ENCODE measurements around the gene KIF2A.
A peak's percentile ranks its signal among the peaks of the same experiment; 100 is the strongest.

Gene KIF2A

DNA sequence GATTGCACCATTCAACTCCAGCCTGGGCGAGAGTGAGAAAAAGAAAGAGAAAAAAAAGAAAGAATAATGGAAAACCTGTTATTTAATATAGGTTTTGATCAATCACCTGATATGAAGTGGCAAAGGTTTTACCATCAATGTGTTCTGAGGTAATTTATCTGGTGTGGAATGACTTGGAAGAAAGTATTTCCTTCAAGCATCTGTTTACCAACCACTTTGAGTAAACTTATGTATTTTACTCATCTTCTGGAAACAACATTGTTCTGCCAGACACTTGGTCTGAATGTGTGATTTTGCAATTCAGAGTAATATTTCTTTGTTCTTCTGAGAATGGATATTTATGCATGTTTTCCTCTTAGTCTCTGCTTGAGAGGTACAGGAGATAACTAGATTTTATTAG lies 24.3 kb downstream of the KIF2A start:
- DNase-seq = no peak

DNA sequence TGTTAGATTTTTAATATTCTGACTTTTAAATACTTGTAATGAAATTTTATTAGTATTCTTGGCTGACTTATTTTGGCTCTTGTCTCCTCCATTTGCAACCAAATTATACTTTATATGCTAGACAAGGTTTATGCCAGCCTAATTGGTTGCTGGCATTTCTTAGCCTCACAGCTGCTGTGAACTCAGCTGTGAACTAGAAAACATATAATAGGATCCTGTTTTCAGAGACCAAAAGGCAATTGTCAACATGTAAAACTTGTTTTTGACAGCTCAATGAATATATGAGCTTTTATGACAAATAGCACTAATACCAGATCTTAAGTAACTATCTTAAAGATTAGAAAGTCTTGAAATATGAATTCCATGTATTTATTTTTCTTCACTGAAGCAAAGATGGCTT lies 25.9 kb downstream of the KIF2A start:
- DNase-seq = no peak

DNA sequence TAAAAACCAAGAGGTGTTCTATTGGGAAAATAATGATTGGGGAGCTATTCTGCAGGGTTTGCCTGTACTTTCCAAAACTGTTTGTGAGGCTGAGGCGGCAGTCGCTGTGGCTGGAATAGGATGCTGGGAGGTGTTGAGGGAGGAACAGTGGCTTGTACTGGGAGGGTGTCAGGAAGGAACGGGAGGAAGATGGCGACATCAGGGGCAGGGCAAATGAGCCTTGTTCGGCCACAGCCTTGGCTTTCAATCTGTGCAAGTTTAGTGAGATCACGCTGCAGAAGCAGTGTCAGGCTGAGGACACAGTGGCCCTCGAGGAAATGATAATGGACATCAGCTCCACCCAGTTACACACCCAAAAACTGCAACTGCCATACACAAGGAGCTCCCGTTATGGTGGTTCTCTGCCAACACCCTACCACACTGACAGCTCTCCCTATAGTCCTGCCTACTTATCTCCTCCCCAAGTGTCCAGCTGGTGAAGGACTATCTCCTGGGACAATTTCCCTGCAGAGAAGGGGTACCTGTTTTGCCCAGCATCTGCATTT lies 27.3 kb downstream of the KIF2A start:
- DNase-seq = no peak

DNA sequence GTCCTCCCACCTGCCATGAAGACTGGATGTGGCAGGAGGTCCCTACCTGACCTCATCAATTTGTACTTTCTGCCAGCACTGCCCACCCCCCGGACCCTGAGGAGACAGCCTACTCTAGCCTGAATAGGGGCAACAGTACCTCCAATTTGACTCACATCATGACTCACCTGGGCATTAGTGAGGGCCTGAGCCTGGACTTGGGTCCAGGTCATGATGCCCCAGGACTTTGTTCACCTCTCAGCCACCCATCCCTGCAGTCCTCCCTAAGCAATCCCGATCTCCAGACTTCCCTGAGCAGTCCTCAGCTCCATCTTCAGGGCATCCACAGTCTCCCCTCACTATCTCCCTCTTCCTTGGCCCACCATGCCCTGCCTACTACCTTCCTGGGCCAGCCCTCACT lies 28.1 kb downstream of the KIF2A start:
- no peak for DNase-seq

DNA sequence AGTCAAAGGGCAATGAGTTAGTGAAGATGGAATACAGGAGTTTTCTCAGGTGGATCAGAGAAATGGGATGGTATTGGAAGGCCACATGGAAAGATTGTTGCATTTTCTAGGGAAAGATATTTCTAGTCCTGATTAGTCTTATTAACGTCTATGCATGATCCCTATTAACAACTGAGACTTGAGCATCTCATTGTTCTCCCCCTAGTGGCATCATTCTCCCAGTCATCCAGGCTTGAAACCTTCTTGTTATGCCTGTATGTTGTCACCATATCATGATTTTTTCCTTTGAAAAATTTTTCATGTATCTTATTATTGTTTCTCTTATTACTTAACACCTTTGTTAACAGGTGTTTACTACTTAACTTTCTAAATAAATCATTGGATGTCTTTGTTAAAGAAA lies 34.4 kb downstream of the KIF2A start:
- peak; percentile 23 for DNase-seq

DNA sequence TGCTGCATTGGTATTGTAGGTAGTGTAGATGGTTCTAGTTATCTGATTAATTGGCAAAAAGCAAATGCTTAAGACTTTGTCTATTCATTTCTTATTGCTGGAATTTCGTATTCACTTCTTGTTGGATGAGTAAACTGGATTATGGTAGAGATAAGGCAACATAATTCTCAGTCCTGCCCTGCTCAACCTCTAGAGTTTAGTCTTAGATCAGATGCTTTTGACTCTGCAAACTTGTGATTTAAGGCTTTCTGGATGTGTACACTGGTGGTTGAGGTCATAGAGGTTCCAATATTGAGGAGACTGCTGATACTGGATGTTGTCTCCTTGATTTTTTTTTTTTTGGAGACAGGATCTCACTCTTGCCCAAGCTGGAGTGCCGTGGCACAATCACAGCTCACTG lies 35.0 kb downstream of the KIF2A start:
- DNase-seq = no peak

DNA sequence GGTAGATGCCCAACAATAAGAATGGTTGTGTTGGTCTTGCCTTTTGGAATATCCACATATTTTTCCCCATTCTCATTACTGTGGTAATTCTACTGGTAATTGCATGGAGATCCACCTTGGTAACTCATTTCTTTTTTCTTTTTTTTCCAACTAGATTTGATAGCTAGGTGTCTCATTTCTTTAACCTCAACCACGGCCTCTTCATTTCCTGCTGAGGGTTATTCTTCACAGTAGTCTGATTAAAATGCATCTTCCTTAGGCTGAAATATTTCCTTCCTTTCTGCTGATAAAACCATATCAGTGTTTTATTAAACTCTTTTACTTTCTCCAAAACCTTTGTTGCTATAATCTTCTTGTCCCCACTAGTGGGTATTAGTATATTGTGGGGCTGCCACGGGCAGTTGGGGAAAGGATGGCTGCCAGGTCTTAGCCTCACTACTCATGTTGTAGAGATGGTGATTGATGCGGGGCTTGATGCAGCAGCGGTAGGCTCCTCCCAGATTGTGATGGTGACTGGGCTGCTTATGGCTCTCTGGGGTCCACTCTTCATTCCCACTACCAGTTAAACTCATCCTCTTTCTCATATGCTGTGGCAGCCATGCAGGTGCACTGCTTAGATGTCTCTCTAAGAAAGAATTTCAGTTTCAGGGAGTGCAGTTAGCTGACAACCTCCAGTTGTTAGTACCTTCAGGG lies 35.9 kb downstream of the KIF2A start:
- peak; percentile 16 for DNase-seq

DNA sequence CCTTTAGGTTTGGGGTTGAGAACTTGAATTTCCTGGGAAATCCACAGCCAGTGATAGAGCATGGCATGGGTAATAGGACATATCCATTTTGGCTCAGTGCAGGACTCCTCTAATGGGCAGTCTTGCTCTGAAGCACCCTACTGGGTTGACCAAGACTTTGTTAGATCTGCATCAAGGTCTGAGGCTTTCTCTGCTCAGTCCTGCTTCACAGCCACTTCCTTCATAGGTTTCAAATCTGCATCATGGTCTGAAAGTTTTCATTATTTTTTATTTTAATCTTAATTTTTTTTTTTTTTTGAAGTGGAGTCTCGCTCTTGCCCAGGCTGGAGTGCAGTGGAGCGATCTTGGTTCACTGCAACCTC lies 36.5 kb downstream of the KIF2A start:
- DNase-seq = no peak

DNA sequence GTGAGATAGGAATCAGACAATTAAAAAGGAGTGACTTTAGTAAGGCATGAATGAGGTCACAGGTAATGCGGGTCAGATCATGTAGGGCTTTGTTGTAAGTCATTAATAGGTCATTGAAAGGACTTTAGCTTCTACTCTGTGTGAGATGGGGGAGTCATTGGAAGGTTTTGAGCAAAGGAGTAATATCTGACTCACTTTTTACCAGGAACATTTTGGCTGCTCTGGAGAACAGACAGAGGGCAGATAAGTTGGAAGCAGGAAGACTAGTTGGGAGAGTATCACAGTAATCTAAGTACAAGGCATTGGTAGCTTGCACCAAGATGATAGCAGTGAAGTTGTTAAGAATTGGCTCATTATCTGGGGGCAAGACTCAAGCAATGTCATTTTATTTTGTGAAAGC lies 37.4 kb downstream of the KIF2A start:
- DNase-seq = no peak

DNA sequence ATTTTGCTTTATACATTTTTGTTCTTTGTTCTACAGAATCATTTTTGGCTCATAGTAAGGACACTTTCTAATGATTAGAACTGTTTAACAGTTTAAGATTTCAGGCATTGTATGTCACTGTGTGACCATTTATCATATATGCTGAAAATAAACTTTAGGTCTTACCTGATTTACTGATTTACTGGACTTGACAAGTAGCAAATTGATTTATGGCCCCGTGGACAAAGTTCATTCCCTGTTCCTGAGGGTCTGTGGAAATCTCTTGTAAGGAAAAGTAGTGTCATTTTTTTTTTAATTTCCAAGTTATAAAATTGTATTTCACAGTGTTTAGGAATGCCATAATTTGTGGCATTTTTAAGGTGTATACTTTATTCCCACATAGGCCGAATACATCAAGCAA lies 40.7 kb downstream of the KIF2A start:
- no peak for DNase-seq

DNA sequence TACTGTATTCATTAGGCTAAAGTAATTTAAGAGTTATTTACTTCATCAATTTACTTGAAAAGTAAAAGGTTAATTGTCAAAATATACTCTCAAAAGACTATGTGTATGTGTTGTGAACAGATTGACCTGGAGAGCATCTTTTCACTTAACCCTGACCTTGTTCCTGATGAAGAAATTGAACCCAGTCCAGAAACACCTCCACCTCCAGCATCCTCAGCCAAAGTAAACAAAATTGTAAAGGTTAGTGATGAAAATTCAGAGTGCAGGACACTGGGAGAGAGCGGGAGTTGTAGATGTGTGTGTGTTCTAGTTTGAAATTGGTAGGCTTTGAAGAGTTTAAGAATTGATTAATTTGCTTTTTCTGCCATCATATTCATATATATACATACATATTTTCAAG lies 41.9 kb downstream of the KIF2A start:
- DNase-seq = no peak

DNA sequence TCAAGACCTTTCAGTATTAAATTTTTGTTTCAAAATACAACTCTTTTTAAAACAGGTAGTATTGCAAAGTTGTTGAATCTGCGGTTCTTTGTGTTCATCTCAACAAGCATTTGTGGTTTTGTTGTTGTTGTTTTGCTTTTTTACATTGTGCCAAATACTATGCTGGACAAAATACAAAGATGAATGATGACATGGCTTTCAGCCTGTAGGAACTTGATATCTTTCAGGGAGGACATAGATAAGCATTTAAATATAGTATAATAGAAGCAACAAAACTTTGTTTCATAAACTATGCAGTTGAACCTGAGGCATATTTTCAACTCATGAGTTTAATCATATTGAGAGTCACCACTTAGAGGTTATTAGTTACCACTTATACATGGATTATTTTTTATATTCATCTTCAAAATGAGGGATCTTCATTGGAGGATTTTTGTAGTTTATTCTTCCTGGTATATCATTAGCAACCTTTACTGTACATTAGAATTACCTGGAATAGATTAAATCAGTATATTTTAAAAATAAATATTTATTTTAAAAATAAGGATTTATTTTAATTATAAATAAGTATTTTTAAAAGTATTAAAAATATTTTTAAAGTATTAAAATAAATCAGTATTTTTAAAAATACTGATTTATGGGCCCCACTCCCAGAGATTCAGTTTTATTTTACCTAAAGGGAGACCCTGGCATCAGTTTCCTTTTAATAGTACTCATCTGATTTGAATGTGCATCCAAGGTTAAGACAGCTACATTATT lies 42.9 kb downstream of the KIF2A start:
- no peak for DNase-seq

DNA sequence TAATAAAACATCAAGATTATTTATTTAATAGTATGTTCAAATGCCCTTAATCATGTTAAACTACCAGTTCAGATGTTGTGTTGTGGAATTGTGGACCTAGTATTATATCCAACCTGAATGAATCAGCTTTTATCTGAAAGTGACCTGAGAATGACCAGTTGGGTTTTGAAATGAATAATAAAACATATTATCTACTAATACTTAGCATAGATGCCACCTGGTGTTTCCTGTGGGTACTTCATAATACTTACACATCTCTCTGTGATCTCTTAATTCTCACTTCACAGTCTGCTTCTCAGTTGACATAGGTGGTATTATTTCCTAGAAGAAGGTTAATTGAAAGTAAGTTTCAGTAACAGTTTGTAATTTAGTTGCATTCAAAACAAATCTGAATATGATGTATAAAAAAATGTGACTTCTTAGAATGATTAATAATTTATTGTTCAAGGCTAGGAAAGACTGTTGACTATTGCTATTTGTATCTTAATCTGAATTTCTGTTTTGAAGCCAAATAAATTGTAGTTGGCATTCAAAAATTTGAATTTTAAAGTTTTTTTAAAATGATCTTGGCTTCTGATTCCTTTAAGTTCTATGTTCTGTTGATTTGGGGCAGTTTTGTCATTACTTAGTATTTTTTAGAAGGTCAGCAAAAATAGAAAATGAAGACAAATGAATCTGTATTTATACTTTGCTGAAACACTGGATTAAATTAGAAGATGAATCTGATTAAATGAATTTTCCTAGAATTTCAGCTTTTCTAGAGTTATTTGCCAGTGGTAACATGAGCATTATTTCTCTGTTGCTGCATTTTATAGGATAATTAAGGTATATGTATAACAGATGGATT lies 48.2 kb downstream of the KIF2A start:
- DNase-seq = peak; percentile 41

DNA sequence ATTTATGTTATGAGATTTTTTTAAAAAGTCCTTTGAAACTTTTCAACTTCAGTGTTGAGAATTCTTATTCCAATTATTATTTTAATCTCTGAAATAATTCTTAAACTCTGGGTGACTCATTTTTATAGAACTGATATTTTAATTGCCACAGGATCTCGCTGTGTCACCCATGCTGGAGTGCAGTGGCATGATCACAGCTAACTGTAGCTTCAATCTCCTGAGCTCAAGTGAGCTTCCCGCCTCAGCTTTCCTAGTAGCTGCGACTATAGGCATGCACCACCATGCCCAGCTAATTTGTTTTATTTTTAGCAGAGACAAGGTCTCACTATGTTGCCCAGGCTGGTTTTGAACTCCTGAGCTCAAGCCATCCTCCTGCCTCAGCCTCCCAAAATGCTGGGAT lies 56.7 kb downstream of the KIF2A start:
- no peak for DNase-seq

DNA sequence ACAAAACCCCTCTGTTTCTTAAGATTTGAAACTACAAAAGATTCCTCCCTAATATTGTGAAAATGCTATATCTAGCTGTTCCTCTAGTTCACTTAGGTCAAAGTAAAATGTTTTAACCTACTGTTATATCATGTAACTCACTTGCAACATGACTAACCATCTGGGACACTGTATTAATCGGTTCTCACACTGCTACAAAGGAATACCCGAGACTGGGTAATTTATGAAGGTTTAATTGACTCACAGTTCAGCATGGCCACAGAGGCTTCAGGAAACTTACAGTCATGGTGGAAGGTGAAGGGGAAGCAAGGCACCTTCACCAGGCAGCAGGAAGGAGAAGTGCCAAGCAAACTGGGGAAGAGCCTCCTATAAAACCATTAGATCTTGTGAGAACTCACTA lies 63.0 kb downstream of the KIF2A start:
- no peak for DNase-seq

DNA sequence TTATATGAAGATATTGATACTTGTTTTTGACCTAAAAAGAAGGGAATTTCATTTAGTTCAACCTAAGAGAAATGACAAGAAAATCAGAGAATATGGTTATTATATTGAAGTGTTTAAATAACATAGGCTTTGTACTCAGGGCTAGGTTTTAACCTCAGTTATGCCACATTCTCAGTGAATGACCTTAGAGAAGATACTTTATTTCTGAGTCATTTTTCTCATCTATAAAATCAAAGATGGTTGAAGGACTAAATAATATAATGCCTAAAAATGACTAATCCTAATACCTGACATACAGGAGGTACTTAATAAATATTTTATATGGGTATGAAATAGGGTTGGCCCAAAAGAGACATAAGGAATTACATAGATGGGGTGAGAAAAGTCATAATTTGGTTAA lies 65.4 kb downstream of the KIF2A start:
- no peak for DNase-seq

DNA sequence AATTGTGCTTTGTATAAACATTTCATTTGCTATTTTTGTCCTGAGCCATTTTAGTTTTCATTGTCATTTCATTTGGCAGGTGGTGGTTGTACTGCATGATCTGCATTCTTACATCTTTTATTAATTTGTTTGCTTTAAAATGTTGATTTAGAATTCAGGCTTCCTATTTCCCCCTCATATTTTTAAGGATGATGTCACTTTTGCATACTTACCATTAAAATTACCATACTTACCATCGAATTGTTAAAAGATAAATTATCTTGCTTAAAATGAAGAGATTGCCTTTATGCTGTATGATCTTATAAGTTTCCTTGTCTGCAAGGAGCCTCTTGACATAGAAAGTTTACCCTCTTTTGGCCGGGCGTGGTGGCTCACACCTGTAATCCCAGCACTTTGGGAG lies 66.6 kb downstream of the KIF2A start:
- no peak for DNase-seq

DNA sequence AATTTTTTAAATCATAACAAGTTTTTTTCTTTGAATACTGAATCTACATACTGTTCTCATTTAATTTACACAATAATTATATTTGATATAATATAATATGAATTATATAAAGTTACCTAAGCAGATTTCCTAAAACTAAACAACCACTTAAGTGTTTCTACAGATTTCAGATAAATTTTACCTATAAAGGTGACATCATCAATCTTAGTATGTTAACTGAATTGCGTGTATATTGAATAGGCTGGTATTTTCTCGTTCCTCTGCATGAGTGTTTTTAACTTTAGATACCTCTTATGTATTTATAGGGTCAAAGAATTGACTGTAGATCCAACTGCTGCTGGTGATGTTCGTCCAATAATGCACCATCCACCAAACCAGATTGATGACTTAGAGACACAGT lies 67.4 kb downstream of the KIF2A start:
- no peak for DNase-seq

DNA sequence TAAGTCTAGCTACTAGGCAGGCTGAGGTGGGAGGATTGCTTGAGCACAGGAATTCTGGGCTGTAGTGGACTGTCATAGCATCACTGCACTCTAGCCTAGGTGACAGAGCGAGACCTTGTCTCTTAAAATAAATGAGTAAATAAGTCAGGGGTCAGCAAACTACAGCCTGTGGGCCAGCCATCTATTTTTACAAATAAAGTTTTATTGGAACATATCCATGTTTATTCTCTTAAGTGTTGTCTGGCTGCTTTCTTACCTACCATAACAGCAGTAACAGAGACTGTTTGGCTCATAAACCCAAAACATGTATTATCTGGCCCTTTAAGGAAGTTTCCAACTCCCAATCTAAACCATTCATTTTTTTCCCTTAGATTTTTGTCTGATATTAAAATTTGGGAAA lies 68.1 kb downstream of the KIF2A start:
- no peak for DNase-seq

DNA sequence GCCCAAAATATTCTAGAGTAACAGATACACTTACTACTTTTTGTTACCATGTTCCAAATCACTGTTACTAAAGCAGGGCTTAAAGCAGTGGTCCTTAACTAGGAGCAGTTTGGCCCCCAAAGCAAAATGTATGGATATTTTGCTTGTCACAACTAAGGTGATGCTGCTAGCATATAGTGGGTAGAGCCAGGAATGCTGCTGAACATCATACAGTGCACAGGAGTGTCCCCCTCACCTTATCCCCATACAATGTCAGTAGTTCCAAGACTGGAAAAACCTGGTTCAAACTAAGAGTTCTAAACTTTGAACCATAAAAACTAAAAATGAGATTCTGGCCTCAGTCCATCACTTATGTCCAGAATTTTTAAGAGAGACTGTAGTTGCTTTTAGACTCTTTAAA lies 69.6 kb downstream of the KIF2A start:
- no peak for DNase-seq

DNA sequence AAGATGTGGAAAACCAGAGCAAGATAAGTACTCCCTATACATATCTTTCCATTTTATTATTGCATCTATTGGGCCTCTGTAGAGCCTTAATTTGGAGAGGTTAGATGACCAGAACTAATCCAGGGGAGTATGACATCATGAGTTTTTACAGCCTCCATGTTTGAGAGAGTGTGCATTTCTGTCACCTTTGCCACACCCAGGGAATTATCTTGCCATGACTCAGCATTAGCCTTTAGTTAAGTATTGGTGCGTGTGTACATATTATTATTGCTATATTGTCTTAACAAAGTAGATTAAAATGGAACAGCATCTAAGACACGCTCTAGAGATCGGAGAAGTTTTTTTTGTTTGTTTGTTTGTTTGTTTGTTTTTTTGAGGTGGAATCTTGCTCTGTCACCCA lies 70.1 kb downstream of the KIF2A start:
- no peak for DNase-seq

DNA sequence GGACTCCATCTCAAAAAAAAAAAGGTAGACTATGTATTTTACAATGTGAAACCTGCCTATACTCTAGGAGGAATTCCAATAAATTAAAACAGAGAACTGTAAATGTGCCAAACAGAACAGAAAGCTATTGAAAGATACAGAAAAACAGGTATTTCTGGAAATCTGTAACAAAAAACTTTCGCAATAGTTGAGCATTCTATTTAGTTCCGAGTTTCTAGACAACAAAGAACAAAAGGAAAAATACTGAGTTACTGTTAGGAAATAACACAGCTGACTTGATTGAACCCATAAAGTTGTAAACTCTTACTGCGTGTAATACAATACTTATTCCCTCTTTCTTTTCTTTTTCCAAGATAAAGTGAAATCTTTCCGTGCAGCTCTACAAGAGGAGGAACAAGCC lies 79.1 kb downstream of the KIF2A start:
- no peak for DNase-seq

DNA sequence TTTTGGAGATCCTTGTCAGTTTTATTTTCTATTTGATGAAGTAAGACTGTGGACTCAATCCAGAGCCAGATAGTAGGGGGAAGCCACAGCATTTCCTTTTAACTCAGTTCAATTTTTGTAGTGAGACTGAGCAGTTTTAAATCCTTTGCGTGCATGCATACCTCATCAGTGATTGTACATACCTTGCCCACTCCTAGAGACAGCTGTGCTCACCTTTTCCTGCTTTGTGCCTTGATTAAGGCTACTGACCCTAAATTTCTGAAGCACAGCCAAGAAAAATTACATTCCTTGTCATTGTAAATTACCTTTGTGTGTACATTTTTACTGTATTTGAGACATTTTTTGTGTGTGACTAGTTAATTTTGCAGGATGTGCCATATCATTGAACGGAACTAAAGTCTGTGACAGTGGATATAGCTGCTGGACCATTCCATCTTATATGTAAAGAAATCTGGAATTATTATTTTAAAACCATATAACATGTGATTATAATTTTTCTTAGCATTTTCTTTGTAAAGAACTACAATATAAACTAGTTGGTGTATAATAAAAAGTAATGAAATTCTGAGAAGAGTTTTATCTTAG lies 79.9 kb downstream of the KIF2A start:
- no peak for DNase-seq

All from CD4-positive, alpha-beta T cell treated with Interleukin-17A for 4 hours (primary cell).